Measurements from ENCODE around the gene CACNG1.
A peak's percentile ranks its signal among the peaks of the same experiment; 100 is the strongest.
"Not testable (repeated sequence)": the region's sequence is repeated elsewhere in the genome, so short reads cannot be mapped to it uniquely, and the experiment has no call there.

CACNG1 gene

GRCh38 chr17:67088639-67089038, 44.3 kb downstream of the CACNG1 start:
- peaks cover 49% of the 10 kb centered on the region for H3K36me3 Mint-ChIP-seq (ENCODE audit: insufficient read depth)
- H3K27me3 Mint-ChIP-seq, result no peaks in the 10 kb centered on the region
- H3K4me1 Mint-ChIP-seq (ENCODE audit: low read depth in 2 of 2), result peaks cover 9 to 40% of the 10 kb centered on the region in 2 donors
- no peak for DNase-seq
- no peaks in the 10 kb centered on the region for H3K9me3 Mint-ChIP-seq
- peak overlapping the region in 1 of 2 donors; percentile 49 for H3K27ac Mint-ChIP-seq
- no peak overlapping the region for H3K4me3 Mint-ChIP-seq
- ATAC-seq (replicated peaks), result no peak

GRCh38 chr17:67090341-67090740, 46.0 kb downstream of the CACNG1 start:
- Mint-ChIP-seq H3K9me3 (no peaks in the 10 kb centered on the region), H3K4me3 (no peak overlapping the region), H3K36me3 (ENCODE audit: insufficient read depth) (peaks cover 36% of the 10 kb centered on the region), H3K4me1 (ENCODE audit: low read depth in 2 of 2) (peaks cover 17 to 44% of the 10 kb centered on the region in 2 donors), H3K27ac (peak overlapping the region in 1 of 2 donors; percentile 63), H3K27me3 (no peaks in the 10 kb centered on the region)
- ATAC-seq (replicated peaks) (no peak), DNase-seq (no peak)

GRCh38 chr17:67092291-67092690, 47.9 kb downstream of the CACNG1 start:
- no peak for ATAC-seq (replicated peaks)
- H3K36me3 Mint-ChIP-seq (ENCODE audit: insufficient read depth), result peaks cover 24% of the 10 kb centered on the region
- H3K27me3 Mint-ChIP-seq, result no peaks in the 10 kb centered on the region
- H3K4me1 Mint-ChIP-seq (ENCODE audit: low read depth in 2 of 2), result peaks cover 26 to 46% of the 10 kb centered on the region in 2 donors
- H3K4me3 Mint-ChIP-seq, result no peak overlapping the region
- no peak overlapping the region for H3K27ac Mint-ChIP-seq
- no peaks in the 10 kb centered on the region for H3K9me3 Mint-ChIP-seq
- DNase-seq, result no peak

DNA sequence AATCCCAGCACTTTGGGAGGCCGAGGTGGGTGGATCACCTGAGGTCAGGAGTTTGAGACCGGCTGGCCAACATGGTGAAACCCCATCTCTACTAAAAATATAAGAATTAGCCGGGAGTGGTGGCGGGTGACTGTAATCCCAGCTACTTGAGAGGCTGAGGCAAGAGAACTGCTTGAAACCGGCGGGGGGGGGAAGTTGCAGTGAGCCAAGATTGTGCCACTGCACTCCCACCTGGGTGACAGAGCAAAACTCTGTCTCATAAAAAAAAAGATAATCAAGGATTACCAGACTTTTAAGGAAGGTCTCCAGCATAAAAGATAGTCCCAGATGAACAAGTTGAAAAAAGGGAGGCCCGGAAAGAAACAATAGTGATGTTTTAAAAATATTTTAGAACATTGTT, 48.4 kb downstream of the CACNG1 start:
- ATAC-seq (replicated peaks); H3K27me3 Mint-ChIP-seq; H3K9me3 Mint-ChIP-seq; DNase-seq: not testable (repeated sequence)
- H3K27ac Mint-ChIP-seq, result peak overlapping the region in 1 of 2 donors; percentile 17
- H3K4me1 Mint-ChIP-seq (ENCODE audit: low read depth in 2 of 2), result peaks cover 26 to 46% of the 10 kb centered on the region in 2 donors
- peak overlapping the region in 1 of 2 donors; percentile 25 for H3K4me3 Mint-ChIP-seq
- H3K36me3 Mint-ChIP-seq (ENCODE audit: insufficient read depth), result peaks cover 24% of the 10 kb centered on the region

GRCh38 chr17:67093348-67093747, 49.0 kb downstream of the CACNG1 start:
- Mint-ChIP-seq H3K4me1 (ENCODE audit: low read depth in 2 of 2) (peaks cover 29 to 47% of the 10 kb centered on the region in 2 donors), H3K27me3 (no peaks in the 10 kb centered on the region), H3K27ac (peak overlapping the region in 1 of 2 donors; percentile 17), H3K4me3 (peak overlapping the region in 1 of 2 donors; percentile 25), H3K36me3 (ENCODE audit: insufficient read depth) (peaks cover 24% of the 10 kb centered on the region), H3K9me3 (no peaks in the 10 kb centered on the region)
- DNase-seq (no peak), ATAC-seq (replicated peaks) (no peak)

DNA sequence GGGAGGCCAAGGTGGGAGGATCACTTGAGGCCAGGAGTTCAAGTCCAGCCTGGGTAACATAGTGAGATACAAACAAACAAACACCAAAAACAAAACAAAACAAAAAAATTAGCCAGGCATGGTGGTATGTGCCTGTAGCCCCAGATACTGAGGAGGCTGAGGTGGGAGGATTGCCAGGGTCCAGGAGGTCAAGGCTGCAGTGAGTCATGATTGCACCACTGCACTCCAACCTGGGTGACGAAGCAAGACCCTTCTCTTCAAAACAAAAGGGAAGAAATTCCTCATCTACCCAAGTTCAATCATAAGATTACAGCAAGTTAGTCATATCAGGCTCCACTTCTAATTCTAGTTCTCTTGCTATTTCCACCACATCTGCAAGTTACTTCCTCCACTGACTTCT, 50.9 kb downstream of the CACNG1 start:
- not testable (repeated sequence) for DNase-seq; ATAC-seq (replicated peaks); H3K9me3 Mint-ChIP-seq; H3K27me3 Mint-ChIP-seq; H3K4me3 Mint-ChIP-seq
- H3K4me1 Mint-ChIP-seq (ENCODE audit: low read depth in 2 of 2), result peaks cover 31 to 41% of the 10 kb centered on the region in 2 donors
- peaks cover 25% of the 10 kb centered on the region for H3K36me3 Mint-ChIP-seq (ENCODE audit: insufficient read depth)
- peak overlapping the region; percentile 14 to 65 for H3K27ac Mint-ChIP-seq

DNA sequence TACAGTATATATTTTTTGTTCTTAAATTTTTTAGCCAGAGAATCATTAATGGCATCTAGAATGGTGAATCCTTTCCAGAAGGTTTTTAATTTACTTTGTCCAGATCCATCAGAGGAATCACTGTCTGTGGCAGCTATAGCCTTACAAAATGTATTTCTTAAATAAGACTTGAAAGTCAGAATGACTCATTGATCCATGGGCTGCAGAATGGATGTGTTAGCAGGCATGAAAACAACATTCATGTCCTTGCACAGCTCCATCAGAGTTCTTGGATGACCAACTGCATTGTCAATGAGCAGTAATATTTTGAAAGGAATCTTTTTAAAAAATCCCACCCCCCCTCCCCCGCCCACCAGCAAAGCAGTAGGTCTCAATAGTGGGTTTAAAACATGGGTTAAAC, 51.4 kb downstream of the CACNG1 start:
- Mint-ChIP-seq H3K27ac (peak overlapping the region; percentile 14 to 65), H3K9me3 (no peaks in the 10 kb centered on the region), H3K36me3 (ENCODE audit: insufficient read depth) (peaks cover 28% of the 10 kb centered on the region), H3K4me1 (ENCODE audit: low read depth in 2 of 2) (peaks cover 34 to 41% of the 10 kb centered on the region in 2 donors), H3K27me3 (no peaks in the 10 kb centered on the region), H3K4me3 (no peak overlapping the region)
- ATAC-seq (replicated peaks), result no peak
- no peak for DNase-seq

DNA sequence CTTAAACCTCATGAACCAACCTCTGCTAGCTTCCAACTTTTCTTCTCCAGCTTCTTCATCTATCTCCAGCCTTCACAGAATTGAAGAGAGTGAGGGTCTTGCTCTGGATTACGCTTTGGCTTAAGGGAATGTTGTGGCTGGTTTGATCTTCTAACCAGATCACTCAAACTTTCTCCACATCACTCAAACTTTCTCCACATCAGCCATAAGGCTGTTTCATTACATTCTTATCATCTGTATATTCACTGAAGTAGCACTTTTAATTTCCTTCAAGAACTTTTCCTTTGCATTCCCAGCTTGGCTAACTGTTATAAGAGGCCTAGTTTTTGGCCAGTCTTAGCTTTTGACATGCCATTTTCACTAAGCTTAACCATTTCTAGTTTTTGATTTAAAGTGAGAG, 52.3 kb downstream of the CACNG1 start:
- H3K4me3 Mint-ChIP-seq, result peak overlapping the region in 1 of 2 donors; percentile 2
- no peak for DNase-seq
- peaks cover 31% of the 10 kb centered on the region for H3K36me3 Mint-ChIP-seq (ENCODE audit: insufficient read depth)
- H3K4me1 Mint-ChIP-seq (ENCODE audit: low read depth in 2 of 2), result peaks cover 39 to 44% of the 10 kb centered on the region in 2 donors
- no peak for ATAC-seq (replicated peaks)
- H3K9me3 Mint-ChIP-seq, result no peaks in the 10 kb centered on the region
- H3K27ac Mint-ChIP-seq, result peak overlapping the region in 1 of 2 donors; percentile 72
- no peaks in the 10 kb centered on the region for H3K27me3 Mint-ChIP-seq

GRCh38 chr17:67098006-67098405, 53.7 kb downstream of the CACNG1 start:
- H3K4me1 Mint-ChIP-seq (ENCODE audit: low read depth in 2 of 2), result peaks cover 44 to 47% of the 10 kb centered on the region in 2 donors
- no peak for ATAC-seq (replicated peaks)
- no peak for DNase-seq
- no peak overlapping the region for H3K4me3 Mint-ChIP-seq
- H3K36me3 Mint-ChIP-seq (ENCODE audit: insufficient read depth), result peaks cover 29% of the 10 kb centered on the region
- H3K9me3 Mint-ChIP-seq, result no peaks in the 10 kb centered on the region
- no peaks in the 10 kb centered on the region for H3K27me3 Mint-ChIP-seq
- no peak overlapping the region for H3K27ac Mint-ChIP-seq

GRCh38 chr17:67104641-67105040, 60.3 kb downstream of the CACNG1 start:
- Mint-ChIP-seq H3K27ac (peak overlapping the region; percentile 13 to 49), H3K4me1 (ENCODE audit: low read depth in 2 of 2) (peaks cover 26 to 42% of the 10 kb centered on the region in 2 donors), H3K36me3 (ENCODE audit: insufficient read depth) (peaks cover 71% of the 10 kb centered on the region)
- not testable (repeated sequence) for ATAC-seq (replicated peaks); H3K27me3 Mint-ChIP-seq; DNase-seq; H3K4me3 Mint-ChIP-seq; H3K9me3 Mint-ChIP-seq

DNA sequence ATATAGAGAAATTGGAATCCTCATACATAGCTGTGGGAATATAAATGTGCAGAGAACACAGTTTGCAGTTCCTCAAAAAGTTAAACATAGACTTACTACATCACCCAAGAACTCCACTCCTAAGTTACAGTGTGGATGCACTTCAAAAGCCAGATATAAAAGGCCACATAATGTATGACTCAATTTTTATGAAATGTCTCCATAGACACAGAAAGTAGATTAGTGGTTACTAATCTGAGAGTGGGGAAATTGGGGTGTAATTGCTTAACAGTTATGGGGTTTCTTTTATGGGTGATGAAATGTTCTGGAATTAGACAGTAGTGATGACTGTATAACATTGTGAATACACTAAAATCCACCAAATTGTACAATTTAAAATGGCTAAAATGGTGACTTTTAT, 60.9 kb downstream of the CACNG1 start:
- no peaks in the 10 kb centered on the region for H3K27me3 Mint-ChIP-seq
- peak overlapping the region; percentile 13 to 49 for H3K27ac Mint-ChIP-seq

More for the DNA sequence above, 60.9 kb downstream of the CACNG1 start:
- Mint-ChIP-seq H3K9me3 (no peaks in the 10 kb centered on the region), H3K36me3 (ENCODE audit: insufficient read depth) (peaks cover 75% of the 10 kb centered on the region), H3K4me1 (ENCODE audit: low read depth in 2 of 2) (peaks cover 26 to 42% of the 10 kb centered on the region in 2 donors), H3K4me3 (no peak overlapping the region)
- no peak for DNase-seq
- no peak for ATAC-seq (replicated peaks)
